Kidney capillary endothelial cell (primary cell): ENCODE results near the gene SEPHS2.
"Not testable (repeated sequence)": the region's sequence is repeated elsewhere in the genome, so short reads cannot be mapped to it uniquely, and the experiment has no call there.

Experiments used
- DNase-seq: peaks from one replicate; pipeline ENCODE4 v3.0.0-alpha.2; 2018; ENCODE audit warnings: low spot score

Gene SEPHS2

DNA sequence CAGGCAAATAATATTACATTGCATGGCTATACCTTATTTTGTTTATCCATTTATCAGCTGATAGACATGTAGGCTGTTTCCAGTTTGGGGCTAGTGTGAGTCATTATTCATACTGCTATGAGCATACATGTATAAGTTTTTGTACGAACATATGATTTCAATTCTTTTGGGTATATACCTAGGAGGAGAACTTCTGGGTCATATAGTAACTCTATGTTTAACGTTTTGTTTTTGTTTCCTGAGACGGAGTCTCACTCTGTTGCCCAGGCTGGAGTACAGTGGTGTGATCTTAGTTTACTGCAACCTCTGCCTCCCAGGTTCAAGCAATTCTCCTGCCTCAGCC, 24.5 kb upstream of the SEPHS2 start:
- DNase-seq: no peak

DNA sequence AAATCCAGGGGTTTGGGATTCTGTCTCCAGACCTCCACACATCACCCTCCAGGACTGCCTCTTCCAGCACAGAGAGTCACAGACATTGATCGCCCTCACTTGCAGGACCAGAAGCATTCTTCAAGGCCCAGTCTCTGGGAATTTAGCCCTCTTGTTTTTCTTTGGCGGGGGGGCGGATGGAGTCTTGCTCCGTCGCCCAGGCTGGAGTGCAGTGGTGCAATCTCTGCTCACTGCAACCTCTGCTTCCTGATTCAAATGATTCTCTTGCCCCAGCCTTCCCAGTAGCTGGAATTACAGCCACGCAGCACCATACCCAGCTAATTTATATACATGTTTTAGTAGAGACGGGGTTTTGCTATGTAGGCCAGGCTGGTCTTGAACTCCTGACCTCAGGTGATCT, 18.4 kb upstream of the SEPHS2 start:
- DNase-seq: no peak

DNA sequence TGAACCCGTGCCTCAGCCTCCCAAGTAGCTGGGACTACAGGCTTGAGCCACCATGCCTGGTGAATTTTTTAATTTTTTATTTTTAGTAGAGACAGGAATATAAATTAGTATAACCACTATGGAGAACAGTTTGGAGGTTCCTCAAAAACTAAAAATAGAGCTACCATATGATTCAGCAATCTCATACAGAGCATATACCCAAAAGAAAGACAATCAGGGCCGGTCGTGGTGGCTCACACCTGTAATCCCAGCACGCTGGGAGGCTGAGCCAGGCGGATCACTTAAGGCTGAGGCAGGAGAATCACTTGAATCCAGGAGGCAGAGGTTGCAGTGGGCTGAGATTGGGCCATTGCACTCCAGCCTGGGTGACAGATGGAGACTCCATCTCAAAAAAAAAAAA, 15.8 kb upstream of the SEPHS2 start:
- DNase-seq: not testable (repeated sequence)

DNA sequence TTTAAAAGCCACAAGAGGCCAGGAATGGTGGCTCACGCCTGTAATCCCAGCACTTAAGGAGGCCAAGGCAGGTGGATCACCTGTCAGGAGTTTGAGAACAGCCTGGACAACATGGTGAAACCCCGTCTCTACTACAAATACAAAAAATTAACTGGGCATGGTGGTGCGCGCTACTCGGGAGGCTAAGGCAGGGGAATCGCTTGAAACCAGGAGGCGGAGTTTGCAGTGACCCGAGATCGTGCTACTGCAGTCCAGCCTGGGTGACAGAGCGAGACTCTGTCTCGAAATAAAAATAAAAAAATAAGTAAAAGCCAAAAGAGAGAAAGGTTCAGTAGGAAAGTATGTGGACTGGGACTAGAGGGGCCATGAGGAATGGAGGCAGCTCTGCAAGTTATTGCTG, 13.8 kb upstream of the SEPHS2 start:
- no peak for DNase-seq

DNA sequence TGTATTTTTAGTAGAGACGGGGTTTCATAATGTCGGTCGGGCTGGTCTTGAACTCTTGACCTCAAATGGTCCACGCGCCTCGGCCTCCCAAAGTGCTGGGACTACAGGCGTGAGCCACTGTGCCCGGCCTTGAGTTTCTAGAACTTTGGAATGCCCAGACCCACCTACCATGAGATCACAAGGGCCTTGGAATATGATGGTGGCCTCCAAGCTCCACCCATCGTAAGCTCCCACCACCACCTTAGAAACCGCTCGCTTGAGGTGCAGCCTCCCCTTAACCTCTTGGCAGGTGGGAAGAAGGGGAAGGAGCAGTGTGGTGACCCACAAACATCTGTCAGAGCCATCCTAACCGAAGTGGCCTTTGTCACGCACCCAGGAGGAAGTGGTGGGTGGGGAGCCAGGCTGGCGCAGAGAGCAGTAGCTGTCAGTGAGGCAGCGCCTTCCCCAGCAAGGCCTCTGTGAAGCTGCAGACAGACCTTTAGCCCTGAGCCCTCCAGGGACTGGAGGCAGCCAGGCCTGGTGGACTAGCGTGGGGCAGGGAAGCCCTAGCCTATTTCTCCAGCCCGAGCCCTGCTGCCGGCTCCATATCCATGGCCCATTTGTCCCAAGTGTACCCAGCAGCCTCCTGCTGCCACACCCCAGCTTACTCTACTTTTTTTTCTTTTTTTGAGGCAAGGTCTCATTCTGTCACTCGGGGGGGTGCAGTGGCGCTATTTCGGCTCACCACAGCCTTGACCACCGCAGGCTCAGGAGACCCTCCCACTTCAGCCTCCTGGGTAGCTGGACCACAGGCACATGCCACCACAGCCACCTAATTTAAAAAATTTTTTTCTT, 13.1 kb upstream of the SEPHS2 start:
- DNase-seq: no peak

DNA sequence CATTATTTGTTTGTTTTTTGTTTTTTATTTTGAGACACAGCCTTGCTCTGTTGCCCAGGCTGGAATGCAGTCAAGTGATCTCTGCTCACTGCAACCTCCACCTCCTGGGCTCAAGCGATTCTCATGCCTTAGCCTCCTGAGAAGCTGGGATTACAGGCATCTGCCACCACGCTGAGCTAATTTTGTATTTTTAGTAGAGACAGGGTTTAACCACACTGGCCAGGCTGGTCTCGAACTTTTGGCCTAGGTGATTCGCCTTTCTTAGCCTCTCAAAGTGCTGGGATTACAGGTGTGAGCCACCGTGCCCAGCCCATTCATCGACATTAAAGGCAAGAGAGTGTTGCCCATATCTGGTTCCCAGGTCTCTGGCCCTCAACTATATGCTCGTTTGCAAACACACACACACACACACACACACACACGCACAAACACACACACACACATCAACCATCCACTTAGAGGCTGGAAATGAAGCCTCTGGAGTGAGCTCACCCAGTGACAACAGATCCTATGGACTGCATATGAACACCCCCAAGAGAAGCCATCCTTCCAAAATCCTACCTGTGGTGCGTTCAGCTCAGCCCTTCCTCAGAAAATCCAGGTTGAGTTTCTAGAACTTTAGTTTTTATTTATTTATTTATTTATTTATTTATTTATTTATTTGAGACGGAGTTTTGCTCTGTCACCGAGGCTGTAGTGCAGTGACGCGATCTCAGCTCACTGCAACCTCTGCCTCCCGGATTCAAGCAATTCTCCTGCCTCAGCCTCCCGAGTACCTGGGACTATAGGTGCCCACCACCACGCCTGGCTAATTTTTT, 12.3 kb upstream of the SEPHS2 start:
- no peak for DNase-seq

DNA sequence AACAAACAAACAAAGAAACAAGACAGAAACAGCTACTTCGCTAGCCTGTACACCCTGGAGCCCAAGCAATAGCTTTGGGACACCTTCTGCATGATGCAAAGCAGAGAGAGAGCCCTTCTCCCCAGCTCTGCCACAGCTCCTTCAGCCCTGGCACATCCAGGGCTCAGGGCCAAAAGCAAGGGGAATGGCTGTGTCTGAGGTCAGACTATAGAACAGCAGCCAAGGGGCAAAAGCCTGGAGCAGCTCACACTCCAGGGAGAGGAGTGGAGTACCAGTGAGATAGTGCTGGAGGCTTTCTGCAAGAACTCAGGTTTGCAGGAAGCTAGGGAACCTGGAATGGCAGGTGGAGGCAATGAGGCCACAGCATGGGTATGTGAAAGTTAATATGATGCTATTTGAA, 11.6 kb upstream of the SEPHS2 start:
- no peak for DNase-seq

DNA sequence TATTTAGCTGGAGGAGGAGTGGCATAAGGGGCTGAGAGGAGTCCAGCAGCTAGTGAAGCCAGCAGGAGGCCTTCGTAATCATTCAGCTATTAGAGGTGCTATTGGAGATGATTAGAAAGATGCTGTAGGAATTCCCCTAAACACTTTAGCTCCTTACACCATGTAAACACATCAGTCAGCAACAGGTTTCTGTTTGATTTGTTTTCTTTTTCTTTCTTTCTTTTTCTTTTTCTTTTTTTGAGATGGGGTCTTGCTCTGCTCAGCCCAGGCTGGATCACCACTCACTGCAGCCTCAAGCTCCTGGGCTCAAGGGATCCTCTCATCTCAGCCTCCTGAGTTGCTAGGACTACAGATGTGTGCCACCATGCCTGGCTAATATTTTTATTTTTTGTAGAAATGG, 10.6 kb upstream of the SEPHS2 start:
- no peak for DNase-seq

DNA sequence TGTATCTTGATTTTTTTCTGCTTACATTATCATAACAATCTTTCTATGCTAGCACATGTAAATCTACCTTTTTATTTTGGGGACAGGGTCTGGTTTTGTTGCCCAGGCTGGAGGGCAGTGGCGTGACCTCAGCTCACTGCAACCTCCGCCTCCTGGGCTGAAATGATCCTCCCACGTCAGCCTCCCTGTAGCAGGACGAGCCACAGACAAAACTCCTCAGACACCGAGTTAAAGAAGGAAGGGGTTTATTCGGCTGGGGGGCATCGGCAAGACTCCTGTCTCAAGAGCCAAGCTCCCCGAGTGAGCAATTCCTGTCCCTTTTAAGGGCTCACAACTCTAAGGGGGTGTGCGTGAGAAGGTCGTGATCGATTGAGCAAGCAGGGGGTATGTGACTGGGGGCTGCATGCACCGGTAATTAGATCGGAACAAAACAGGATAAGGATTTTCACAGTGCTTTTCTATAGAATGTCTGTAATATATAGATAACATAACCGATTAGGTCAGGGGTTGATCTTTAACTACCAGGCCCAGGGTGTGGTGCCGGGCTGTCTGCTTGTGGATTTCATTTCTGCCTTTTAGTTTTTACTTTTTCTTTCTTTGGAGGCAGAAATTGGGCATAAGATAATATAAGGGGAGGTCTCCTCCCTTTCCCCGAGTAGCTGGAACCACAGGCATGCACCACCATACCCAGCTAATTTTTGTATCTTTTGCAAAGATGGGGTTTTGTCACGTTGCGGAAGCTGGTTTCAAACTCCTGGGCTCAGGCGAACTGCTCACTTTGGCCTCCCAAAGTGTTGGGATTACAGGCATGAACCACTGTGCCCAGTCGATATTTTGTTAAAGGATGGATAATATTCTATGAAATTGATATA, 7.3 kb upstream of the SEPHS2 start:
- not testable (repeated sequence) for DNase-seq

DNA sequence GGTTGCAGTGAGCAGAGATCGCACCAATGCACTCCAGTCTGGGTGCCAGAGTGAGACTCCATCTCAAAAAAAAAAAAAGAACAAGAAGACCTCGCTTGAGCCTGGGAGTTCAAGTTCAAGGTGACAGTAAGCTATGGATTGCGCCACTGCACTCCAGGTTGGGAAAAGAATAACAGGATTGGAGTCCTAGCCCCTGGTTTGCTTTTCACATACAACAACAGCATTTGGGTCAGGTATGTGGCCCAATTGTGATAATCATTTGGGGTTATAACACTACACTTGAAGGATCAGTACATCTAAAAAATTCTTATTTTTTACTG, 3.4 kb upstream of the SEPHS2 start:
- no peak for DNase-seq

DNA sequence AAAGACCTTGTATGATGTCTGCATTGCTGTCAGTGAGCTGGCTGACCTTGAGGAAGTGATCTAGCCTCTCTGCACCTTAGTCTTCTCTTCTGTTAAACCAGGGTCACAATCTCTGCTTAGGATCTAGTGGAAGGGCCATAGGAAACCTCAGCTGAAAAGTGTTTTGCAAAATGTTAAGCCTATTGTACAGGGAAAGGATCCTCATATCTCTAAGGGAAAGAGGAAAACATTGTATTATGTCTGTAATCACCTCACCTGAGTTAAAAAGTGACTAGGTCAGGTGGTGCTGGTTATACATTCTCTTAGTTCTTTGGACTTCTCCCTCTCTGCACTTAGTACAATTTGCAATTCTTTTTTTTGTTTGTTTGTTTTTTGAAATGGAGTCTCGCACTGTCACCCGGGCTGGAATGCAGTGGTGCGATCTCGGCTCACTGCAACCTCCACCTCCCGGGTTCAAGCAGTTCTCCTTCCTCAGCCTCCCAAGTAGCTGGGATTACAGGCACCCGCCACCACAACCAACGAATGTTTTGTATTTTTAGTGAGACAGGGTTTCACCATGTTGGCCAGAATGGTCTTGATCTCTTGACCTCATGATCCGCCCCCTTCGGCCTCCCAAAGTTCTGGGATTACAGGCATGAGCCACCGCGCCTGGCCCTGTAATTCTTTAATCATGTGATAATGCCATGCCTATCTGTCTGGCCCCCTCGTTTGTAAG, 2.0 kb upstream of the SEPHS2 start:
- DNase-seq: no peak

DNA sequence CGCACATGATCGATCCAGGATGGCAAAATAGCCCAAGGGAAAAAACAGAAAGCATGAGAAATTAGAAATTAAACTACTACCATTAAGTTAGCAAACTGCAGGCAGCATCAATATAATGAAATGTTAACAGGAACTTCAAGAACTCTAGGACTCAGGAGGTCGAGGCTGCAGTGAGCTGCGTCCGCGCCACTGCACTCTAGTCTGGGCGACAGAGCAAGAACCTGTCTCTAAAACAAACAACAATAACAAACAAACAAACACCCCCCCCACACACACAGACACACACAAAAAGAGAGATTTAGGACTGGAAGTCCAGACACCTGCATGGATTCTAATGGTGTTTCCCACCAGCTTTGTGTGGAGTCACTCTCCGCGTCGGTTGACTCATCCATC, 525 bp upstream of the SEPHS2 start:
- DNase-seq: no peak

DNA sequence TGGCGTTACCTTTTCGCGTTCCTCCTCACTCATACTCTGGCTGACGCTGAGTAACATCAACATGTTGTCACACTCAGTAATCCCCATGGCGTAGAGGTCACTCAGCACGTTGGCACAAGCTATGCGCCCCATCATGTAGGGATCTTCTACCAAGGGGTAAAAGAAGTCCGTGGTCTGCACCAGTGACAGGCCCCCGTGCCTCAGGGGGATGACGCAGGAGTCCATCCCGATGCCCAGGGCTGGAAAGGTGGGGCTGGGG, 596 bp downstream of the SEPHS2 start:
- no peak for DNase-seq

DNA sequence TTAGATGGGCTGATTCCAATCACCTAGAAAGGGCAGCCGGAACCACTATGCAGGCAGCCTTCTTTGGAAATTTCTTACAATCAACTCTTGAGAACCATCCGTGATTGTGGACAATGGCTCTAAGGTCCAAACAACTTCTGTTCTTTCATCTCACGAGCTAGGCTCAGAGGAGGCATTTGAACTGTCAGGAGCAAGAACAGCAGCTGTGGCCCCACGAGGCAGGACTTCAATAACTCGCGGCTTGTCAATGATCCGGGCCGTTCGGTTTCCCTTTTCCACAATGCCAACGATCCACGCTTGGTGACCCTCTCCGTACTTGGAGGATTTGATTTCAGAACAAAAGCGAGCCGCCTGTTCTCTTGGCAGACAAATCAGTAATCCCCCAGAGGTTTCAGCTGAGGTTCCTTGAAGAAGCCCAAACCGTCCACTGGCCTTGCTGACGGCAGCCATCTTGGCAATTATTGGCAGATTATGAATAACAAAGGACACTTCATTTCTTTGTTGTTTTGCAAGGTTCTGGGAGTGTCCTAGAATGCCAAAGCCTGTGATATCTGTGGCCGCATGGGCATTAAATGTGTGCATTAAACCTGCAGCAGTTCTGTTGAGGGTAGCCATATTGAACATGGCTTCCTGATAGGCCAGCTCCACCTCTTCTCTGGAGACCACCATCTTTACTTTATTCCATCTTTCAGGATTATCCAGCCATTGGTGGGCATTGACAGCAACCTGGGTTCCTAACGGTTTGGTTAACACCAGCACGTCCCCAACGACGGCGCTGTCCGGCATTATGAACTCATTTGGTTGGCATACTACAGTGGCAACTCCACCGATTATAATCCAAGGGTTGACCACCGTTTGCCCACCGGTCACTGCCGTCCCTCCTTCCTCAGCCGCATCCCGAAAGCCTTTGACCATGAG, 1.2 kb downstream of the SEPHS2 start:
- no peak for DNase-seq

DNA sequence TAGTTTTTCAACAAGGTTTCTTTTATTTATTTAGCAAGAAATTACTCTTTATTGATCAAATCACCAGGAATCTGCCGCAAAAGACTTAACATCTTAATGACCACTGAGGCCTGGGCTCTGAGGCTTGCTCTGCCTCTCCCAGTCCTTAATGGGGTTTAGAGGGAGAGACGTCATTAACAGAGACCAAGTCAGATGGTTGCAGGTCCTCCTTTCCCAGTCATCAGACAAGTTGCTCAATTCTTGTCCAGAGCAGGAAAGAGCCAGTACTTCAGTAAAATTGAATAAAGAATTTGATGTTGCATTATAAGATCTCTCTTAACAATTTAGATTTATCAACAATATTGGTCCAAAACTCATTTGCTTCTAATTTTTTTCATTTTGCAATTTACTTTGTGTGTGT, 2.0 kb downstream of the SEPHS2 start:
- DNase-seq: no peak

DNA sequence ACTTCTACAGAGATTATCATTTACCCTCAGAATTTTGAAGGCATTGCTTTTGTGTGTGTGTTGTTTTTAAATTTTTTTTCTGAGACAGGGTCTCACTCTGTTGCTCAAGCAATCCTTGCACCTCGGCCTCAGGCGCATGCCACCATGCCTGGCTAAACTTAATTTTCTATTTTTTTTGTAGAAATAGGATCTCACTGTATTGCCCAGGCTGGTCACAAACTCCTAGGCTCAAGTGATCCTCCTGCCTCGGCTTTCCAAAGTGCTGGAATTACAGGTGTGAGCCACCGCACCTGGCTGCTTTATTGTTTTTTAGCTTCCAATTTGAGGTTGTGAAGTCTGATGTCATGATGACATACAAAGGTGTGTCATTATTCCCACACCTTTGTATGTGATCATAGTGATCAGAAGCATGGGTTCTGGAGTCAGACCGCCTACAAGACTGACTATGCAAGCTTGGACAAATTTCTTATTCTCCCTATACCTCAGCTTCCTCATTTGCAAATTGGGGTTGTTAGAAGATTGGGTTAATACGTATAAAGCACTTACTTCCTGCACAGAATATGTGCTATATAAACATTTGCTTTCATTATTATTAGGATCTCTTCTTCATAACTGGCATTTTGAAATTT, 5.8 kb downstream of the SEPHS2 start:
- DNase-seq: no peak

DNA sequence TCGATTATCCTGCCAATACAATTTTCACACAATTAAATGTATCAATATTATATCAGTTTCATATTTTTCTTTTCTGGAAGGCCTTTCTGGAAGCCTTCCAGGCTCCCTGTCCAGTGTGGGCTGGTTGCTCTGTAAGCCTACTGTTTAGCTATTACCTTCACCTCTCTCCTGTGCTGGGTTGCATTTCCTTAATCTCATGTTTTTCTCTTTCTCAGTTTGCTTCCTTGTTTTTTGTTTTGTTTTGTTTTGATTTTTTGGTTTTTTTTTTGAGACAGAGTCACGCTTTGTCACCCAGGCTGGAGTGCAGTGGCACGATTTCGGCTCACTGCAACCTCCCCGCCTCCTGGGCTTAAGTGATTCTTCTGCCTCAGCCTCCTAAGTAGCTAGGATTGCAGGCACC, 6.8 kb downstream of the SEPHS2 start:
- DNase-seq: no peak

DNA sequence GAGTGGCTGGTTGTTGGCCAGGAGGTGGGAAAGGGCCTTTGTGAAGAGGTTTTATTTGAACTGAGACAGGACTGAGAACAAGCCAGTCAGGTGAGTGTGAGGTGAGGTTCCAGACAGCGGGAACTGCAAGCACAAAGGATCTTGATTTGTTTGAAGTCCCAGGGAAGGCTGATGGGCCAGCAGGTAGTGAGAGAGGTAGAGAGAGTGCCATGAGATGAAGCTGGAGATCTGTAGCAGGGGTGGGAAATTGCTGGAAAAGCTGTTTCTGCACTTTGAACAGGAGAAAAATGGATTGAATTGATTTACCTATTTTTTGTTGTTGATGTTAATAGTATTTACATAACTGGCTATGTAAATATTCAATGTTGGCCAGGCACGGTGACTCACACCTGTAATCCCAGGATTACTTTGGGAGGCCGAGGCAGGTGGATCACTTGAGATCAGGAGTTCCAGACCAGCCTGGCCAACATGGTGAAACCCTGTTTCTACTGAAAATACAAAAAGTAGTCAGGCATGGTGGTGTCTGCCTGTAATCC, 8.1 kb downstream of the SEPHS2 start:
- no peak for DNase-seq

DNA sequence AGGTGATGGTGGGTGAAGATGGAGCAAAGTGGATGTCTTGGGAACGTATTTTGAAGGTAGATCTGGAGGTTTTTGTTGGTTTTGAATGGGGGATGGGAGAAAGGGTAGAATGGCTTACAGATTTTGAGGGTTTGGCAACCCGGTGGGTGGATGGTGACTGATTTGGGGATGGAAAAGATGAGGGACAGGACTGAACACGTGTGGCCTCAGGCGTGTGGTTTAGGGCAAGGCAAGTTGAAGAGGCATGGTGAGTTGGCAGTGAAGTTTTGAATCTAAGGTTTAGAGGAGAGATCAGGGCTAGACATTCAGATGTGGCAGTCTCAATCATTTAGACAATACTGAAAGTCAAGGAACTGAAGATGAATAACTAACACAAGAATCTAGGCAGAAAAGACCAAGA, 10.8 kb downstream of the SEPHS2 start:
- DNase-seq: no peak

DNA sequence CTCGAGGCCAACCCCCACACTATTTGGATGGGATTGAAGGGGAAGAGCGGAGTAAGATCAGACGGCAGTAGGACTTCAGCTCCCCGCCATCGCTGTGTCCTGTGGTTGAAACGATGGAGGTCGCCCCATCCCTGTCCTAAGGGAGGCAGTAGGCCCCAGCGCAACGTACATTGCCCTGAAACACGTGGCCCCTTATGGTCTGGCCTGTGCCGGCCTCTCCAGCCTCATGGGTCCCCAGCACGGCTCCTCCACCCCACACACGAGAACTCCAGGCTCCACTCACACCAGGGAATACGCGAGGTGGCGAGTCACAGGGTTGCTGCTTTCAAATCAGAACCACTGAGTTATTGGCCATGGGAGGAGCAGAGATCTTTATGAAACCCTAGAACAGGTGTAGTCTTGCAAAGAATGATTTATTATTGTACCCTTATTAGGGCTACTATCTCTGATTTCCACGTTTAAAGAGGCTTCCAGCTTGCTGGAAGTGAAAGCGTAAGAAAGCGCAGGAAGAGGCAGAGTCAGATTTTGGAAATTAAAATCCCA, 15.2 kb downstream of the SEPHS2 start:
- no peak for DNase-seq
